Stomach (tissue), 9 donors: ENCODE data around the gene PRODH2. TPM values are rescaled to one million over a fixed set of nuclear protein-coding genes. Genes with fewer than 3 reads are reported as not detected.

Experiments used
- DNase-seq, 2 donors: peaks; one replicate each; pipeline versions ENCODE4 v3.0.0 to v3.0.0-alpha.2; 2013 to 2019
- H3K27ac ChIP-seq, 5 donors: fragments of 200-600 bp in 4 of 5; sonication (generic) in 4 of 5; one replicate each; pipeline ENCODE4 v1.5.1; 2013 to 2019; ENCODE audit warnings: mild to moderate bottlenecking in 1 of 5, moderate library complexity in 1 of 5
- H3K27me3 ChIP-seq, 3 donors: fragments of 200-600 bp; sonication (generic); one replicate each; pipeline ENCODE4 v1.5.1; 2017 to 2019; ENCODE audit warnings: mixed run types in 1 of 3
- H3K36me3 ChIP-seq, 4 donors: fragments of 200-600 bp; sonication (generic); 1 replicate in 3 of 4; 2 replicates in 1 of 4; pipeline ENCODE4 v1.5.1; 2016 to 2019
- H3K4me1 ChIP-seq, 4 donors: fragments of 200-600 bp; sonication (generic); one replicate each; pipeline ENCODE4 v1.5.1; 2016 to 2019
- H3K4me3 ChIP-seq, 4 donors: fragments of 200-600 bp; sonication (generic) in 3 of 4; one replicate each; pipeline ENCODE4 v1.5.1; 2016 to 2019; ENCODE audit warnings: mild to moderate bottlenecking in 1 of 4
- H3K9me3 ChIP-seq, 4 donors: fragments of 200-600 bp; sonication (generic); one replicate each; pipeline ENCODE4 v1.5.1; 2016 to 2019
- EP300 ChIP-seq: sonication (generic); formaldehyde crosslinking; IDR thresholded peaks from one replicate; pipeline ENCODE4 v1.6.1; 2017; ENCODE audit warnings: antibody characterized with exemption
- POLR2A ChIP-seq, 4 donors: fragments of 450-650 bp; IDR thresholded peaks; one replicate each; pipeline ENCODE4 v1.6.1; 2016; ENCODE audit warnings: antibody characterized with exemption in 4 of 4, control low read depth in 2 of 4, mild to moderate bottlenecking in 1 of 4, moderate library complexity in 1 of 4
- POLR2AphosphoS5 ChIP-seq, 3 donors: sonication (generic); formaldehyde crosslinking; IDR thresholded peaks; one replicate each; pipeline ENCODE4 v1.6.1; 2016; ENCODE audit warnings: antibody characterized with exemption in 3 of 3
- WGBS, 5 donors: extraction: QIAGEN DNeasy Blood & Tissue Kit in 3 of 5; methylation state at CpG; one replicate each; pipeline versions ENCODE4 v1.1.5 to v1.1.7; 2013 to 2018; 5-methylcytosine and 5-hydroxymethylcytosine counted together
- intact Hi-C: fragments of 100-400 bp; cut with DNase I; formaldehyde crosslinking; loops from one replicate; pipeline ENCODE4 v1.15.1; 2023; ENCODE audit warnings: low total_unique reads
- polyA plus RNA-seq, 3 donors: library from polyadenylated mRNA; stranded (reverse); fragments of 200-250 nt; gene quantifications; one replicate each; pipeline ENCODE4 v1.2.3, GENCODE V29; 2013
- total RNA-seq, 5 donors: library from RNA; depleted of rRNA; stranded (reverse); fragments of >200 nt; gene quantifications; one replicate each; pipeline versions ENCODE4 v1.1.0 to v1.2.3, GENCODE V29; 2014 to 2016
- TF ChIP-seq, protein P1 (sequence below), 7 experiments: fragments of 450-650 bp in 4 of 7; fragments of 200-600 bp in 3 of 7; sonication (generic) in 3 of 7; IDR thresholded peaks; one replicate each; pipeline ENCODE4 v1.5.1; 2016 to 2019; ENCODE audit warnings: antibody characterized with exemption in 7 of 7, control low read depth in 2 of 7, mild to moderate bottlenecking in 1 of 7
- donor health status: healthy with polysubstance abuse.
- donor health status: Bipolar disorder and iron deficiency.
- donor health status: healthy.

Gene PRODH2
- total and polyA plus RNA-seq, 8 donors, result 0.23 TPM; not detected in 7

DNA sequence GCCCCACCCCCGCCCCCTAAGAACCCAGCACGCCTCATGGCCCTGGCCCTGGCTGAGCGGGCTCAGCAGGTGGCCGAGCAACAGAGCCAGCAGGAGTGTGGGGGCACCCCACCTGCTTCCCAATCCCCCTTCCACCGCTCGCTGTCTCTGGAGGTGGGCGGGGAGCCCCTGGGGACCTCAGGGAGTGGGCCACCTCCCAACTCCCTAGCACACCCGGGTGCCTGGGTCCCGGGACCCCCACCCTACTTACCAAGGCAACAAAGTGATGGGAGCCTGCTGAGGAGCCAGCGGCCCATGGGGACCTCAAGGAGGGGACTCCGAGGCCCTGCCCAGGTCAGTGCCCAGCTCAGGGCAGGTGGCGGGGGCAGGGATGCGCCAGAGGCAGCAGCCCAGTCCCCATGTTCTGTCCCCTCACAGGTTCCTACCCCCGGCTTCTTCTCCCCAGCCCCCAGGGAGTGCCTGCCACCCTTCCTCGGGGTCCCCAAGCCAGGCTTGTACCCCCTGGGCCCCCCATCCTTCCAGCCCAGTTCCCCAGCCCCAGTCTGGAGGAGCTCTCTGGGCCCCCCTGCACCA, 25.3 kb downstream of the PRODH2 start:
- H3K4me3 ChIP-seq, result no peak overlapping the region
- DNase-seq, result no peak
- 87 to 98% (median 96%) methylated on average over 8 to 15 of the region's 15 CpGs for WGBS, 5 donors
- H3K4me1 ChIP-seq, result no peaks in the 10 kb centered on the region
- intact Hi-C loops, result no loop called here
- H3K27ac ChIP-seq, result no peak overlapping the region
- H3K27me3 ChIP-seq, result peaks cover 0 to 2% (median 0%) of the 10 kb centered on the region in 3 donors
- H3K9me3 ChIP-seq, result no peaks in the 10 kb centered on the region
- H3K36me3 ChIP-seq, result peaks cover 5 to 50% (median 35%) of the 10 kb centered on the region in 4 donors
- TF ChIP-seq EP300 (no peak), POLR2A (IDR thresholded peaks at IDR 0.05) (no peak)
- TF ChIP-seq, protein P1, sequence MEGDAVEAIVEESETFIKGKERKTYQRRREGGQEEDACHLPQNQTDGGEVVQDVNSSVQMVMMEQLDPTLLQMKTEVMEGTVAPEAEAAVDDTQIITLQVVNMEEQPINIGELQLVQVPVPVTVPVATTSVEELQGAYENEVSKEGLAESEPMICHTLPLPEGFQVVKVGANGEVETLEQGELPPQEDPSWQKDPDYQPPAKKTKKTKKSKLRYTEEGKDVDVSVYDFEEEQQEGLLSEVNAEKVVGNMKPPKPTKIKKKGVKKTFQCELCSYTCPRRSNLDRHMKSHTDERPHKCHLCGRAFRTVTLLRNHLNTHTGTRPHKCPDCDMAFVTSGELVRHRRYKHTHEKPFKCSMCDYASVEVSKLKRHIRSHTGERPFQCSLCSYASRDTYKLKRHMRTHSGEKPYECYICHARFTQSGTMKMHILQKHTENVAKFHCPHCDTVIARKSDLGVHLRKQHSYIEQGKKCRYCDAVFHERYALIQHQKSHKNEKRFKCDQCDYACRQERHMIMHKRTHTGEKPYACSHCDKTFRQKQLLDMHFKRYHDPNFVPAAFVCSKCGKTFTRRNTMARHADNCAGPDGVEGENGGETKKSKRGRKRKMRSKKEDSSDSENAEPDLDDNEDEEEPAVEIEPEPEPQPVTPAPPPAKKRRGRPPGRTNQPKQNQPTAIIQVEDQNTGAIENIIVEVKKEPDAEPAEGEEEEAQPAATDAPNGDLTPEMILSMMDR (IDR thresholded peaks at IDR 0.05), result no peak

DNA sequence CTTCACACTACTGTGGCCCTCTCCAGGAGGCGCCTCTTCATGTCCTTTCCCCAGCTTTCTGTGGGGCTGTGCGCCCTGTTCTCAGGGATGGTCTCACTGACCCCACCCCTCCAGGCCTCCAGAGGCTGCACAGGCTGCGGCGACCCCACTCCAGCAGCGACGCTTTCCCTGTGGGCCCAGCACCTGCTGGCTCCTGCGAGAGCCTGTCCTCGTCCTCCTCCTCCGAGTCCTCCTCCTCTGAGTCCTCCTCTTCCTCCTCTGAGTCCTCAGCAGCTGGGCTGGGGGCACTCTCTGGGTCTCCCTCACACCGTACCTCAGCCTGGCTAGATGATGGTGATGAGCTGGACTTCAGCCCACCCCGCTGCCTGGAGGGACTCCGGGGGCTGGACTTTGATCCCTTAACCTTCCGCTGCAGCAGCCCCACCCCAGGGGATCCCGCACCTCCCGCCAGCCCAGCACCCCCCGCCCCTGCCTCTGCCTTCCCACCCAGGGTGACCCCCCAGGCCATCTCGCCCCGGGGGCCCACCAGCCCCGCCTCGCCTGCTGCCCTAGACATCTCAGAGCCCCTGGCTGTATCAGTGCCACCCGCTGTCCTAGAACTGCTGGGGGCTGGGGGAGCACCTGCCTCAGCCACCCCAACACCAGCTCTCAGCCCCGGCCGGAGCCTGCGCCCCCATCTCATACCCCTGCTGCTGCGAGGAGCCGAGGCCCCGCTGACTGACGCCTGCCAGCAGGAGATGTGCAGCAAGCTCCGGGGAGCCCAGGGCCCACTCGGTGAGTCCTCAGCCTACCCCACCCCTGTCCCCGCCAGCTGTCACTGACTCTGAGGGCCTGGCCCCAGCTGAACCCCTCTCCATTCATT, 26.1 kb downstream of the PRODH2 start:
- WGBS, 5 donors, result 80 to 88% (median 82%) methylated on average over 22 to 31 of the region's 31 CpGs
- no peak overlapping the region for H3K4me3 ChIP-seq
- TF ChIP-seq, protein P1 (IDR thresholded peaks at IDR 0.05), result no peak
- TF ChIP-seq POLR2AphosphoS5 (IDR thresholded peaks at IDR 0.05) (no peak), EP300 (no peak), POLR2A (IDR thresholded peaks at IDR 0.05) (no peak)

DNA sequence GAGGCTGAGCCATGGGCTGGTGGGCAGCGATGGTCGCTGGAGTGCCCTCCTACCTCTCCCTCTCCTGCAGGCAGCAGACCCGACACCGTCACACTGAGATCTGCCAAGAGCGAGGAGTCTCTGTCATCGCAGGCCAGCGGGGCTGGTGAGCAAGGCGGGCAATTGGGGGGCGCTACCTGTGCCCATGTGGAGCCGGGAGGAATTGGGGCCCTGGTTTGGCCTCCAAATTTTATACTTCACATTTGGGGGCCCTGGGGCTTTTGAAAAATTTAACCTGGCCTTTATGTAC, 27.4 kb downstream of the PRODH2 start:
- TF ChIP-seq POLR2A (IDR thresholded peaks at IDR 0.05), result no peak
- TF ChIP-seq, protein P1 (IDR thresholded peaks at IDR 0.05), result no peak
- TF ChIP-seq POLR2AphosphoS5 (IDR thresholded peaks at IDR 0.05), result no peak
- TF ChIP-seq EP300, result no peak
- H3K4me1 ChIP-seq, result no peaks in the 10 kb centered on the region
- DNase-seq, result no peak

More for the DNA sequence above, 26.1 kb downstream of the PRODH2 start:
- DNase-seq, result no peak
- Histone ChIP-seq H3K27ac (no peak overlapping the region), H3K9me3 (no peaks in the 10 kb centered on the region), H3K36me3 (peaks cover 5 to 57% (median 43%) of the 10 kb centered on the region in 4 donors), H3K4me1 (no peaks in the 10 kb centered on the region), H3K27me3 (no peaks in the 10 kb centered on the region)
- intact Hi-C loops, result no loop called here

DNA sequence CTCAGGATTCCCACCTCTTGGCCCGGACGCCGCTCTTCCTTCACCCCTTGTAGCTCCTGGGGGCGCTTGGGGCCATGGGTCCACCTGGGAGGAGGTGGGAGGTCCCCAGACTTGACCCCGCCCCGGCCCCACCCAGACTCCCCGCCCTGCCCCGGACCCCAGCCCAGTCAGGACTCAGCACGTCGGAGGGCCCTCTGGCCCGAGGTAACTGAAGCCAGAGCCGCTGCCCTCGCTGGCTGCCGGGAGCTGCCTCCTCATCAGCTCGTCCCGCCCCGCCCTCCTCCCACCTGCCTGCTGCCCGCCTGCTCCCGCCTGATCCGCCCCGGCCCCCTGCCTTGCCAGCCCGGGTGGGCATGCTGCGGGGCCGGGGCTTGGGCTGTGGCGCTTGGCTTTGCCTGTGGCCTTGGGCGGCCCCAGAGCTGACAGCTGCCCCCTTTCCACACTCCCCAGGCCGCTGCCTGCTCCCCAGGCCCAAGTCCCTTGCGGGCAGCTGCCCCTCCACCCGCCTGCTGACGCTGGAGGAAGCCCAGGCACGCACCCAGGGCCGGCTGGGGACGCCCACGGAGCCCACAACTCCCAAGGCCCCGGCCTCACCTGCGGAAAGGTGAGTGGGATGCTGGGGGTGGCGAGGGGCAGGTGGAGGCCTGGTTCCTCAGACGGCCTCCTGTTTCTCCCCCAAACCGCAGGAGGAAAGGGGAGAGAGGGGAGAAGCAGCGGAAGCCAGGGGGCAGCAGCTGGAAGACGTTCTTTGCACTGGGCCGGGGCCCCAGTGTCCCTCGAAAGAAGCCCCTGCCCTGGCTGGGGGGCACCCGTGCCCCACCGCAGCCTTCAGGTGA, 27.9 kb downstream of the PRODH2 start:
- WGBS, 5 donors, result 81 to 86% (median 83%) methylated on average over 30 to 45 of the region's 45 CpGs
- Histone ChIP-seq H3K4me3 (no peak overlapping the region), H3K27ac (no peak overlapping the region), H3K9me3 (no peaks in the 10 kb centered on the region), H3K36me3 (peaks cover 5 to 75% (median 61%) of the 10 kb centered on the region in 4 donors), H3K4me1 (no peaks in the 10 kb centered on the region), H3K27me3 (no peaks in the 10 kb centered on the region)
- intact Hi-C loops, result no loop called here
- no peak for DNase-seq
- TF ChIP-seq POLR2AphosphoS5 (IDR thresholded peaks at IDR 0.05) (no peak), EP300 (no peak)

More for the DNA sequence above, 27.4 kb downstream of the PRODH2 start:
- Histone ChIP-seq H3K27me3 (no peaks in the 10 kb centered on the region), H3K9me3 (no peaks in the 10 kb centered on the region), H3K27ac (no peak overlapping the region), H3K4me3 (no peak overlapping the region), H3K36me3 (peaks cover 5 to 70% (median 55%) of the 10 kb centered on the region in 4 donors)
- 87 to 94% (median 94%) methylated on average over 9 to 10 of the region's 10 CpGs for WGBS, 5 donors
- intact Hi-C loops, result no loop called here
